SK-N-SH (cell line): ENCODE measurements around the gene LPAR1. TPM values are rescaled to one million over a fixed set of nuclear protein-coding genes. Genes with fewer than 3 reads are reported as not detected.

Source experiments
- CTCF ChIA-PET: fragments of 300-600, 350-600 bp; formaldehyde crosslinking; extraction: SDS; loops from one replicate; lab custom pipeline; 2021; lab: Yijun Ruan, JAX
- POLR2A ChIA-PET: fragments of 350-600 bp; sonication (Branson Sonifier 250); formaldehyde crosslinking; extraction: SDS; loops from one replicate; lab custom pipeline; 2020; ENCODE audit warnings: antibody characterized with exemption, inconsistent platforms; lab: Yijun Ruan, JAX
- DNase-seq: peaks from one replicate; pipeline ENCODE4 v3.0.0; 2012
- H2AFZ ChIP-seq: fragments of 200-600 bp; sonication (generic); 2 replicates; pipeline ENCODE4 v1.8.1; 2016; ENCODE audit warnings: antibody characterized with exemption, mild to moderate bottlenecking, low read depth
- H3F3A ChIP-seq: fragments of 200-600 bp; sonication (generic); replicated peaks from 2 replicates; pipeline ENCODE3; 2016; ENCODE audit warnings: antibody characterized with exemption, mild to moderate bottlenecking; ENCODE audit not compliant: insufficient read depth
- H3K27ac ChIP-seq, 2 experiments: fragments of 200-500 bp in 1 of 2; fragments of 200-600 bp in 1 of 2; sonication (Bioruptor generic) in 1 of 2; sonication (generic), shearing (Covaris generic) in 1 of 2; 2 replicates each; pipeline versions ENCODE4 v1.5.1 to v1.6.1; 2014 to 2016; ENCODE audit warnings: low read depth in 2 of 2, inconsistent platforms in 1 of 2, low read length in 1 of 2, mild to moderate bottlenecking in 1 of 2, mixed read lengths in 1 of 2
- H3K27me3 ChIP-seq: fragments of 200-600 bp; sonication (generic), shearing (Covaris generic); 2 replicates; pipeline ENCODE4 v1.6.1; 2016; ENCODE audit warnings: mixed run types; ENCODE audit not compliant: insufficient read depth
- H3K36me3 ChIP-seq, 2 experiments: fragments of 200-500 bp in 1 of 2; fragments of 200-600 bp in 1 of 2; sonication (Bioruptor generic) in 1 of 2; sonication (generic) in 1 of 2; replicated peaks in 1 of 2; 2 replicates each; pipeline versions ENCODE3 to v1.5.1; 2014 to 2016; ENCODE audit warnings: low read length in 1 of 2, mild to moderate bottlenecking in 1 of 2; ENCODE audit not compliant: insufficient read depth in 2 of 2, control insufficient read depth in 1 of 2
- H3K4me1 ChIP-seq, 2 experiments: fragments of 200-500 bp in 1 of 2; fragments of 200-600 bp in 1 of 2; sonication (Bioruptor generic) in 1 of 2; sonication (generic), shearing (Covaris generic) in 1 of 2; 2 replicates each; pipeline versions ENCODE4 v1.5.1 to v1.6.1; 2014 to 2016; ENCODE audit warnings: low read depth in 1 of 2, low read length in 1 of 2, mixed run types in 1 of 2; ENCODE audit not compliant: insufficient read depth in 2 of 2, control insufficient read depth in 1 of 2
- H3K4me2 ChIP-seq: fragments of 200-600 bp; sonication (generic), shearing (Covaris generic); 2 replicates; pipeline ENCODE4 v1.6.1; 2017; ENCODE audit warnings: mixed run types
- H3K4me3 ChIP-seq, 2 experiments: fragments of 200-500 bp in 1 of 2; fragments of 200-600 bp in 1 of 2; sonication (Bioruptor generic) in 1 of 2; sonication (generic), shearing (Covaris generic) in 1 of 2; 2 replicates each; pipeline versions ENCODE4 v1.5.1 to v1.8.1; 2014 to 2016; ENCODE audit warnings: low read depth in 2 of 2, inconsistent platforms in 1 of 2, low read length in 1 of 2, mild to moderate bottlenecking in 1 of 2, mixed read lengths in 1 of 2, moderate library complexity in 1 of 2
- H3K79me2 ChIP-seq: fragments of 200-600 bp; sonication (generic); 2 replicates; pipeline ENCODE4 v1.8.1; 2017; ENCODE audit warnings: mild to moderate bottlenecking; ENCODE audit not compliant: insufficient read depth
- H3K9ac ChIP-seq: fragments of 200-600 bp; sonication (generic); 2 replicates; pipeline ENCODE4 v1.6.1; 2017; ENCODE audit warnings: mixed run types
- H3K9me2 ChIP-seq: fragments of 200-600 bp; sonication (generic); 2 replicates; pipeline ENCODE4 v1.6.1; 2017; ENCODE audit warnings: mixed run types
- H3K9me3 ChIP-seq: fragments of 200-600 bp; sonication (generic); 2 replicates; pipeline ENCODE4 v1.6.1; 2017; ENCODE audit warnings: mixed run types, mild to moderate bottlenecking, moderate library complexity
- H4K20me1 ChIP-seq: fragments of 200-600 bp; sonication (generic); 2 replicates; pipeline ENCODE4 v1.6.1; 2017; ENCODE audit warnings: mild to moderate bottlenecking, mixed run types; ENCODE audit not compliant: insufficient read depth
- CHD2 ChIP-seq: fragments of 150-350 bp; IDR thresholded peaks from 2 replicates; pipeline ENCODE4 v1.6.1; 2018; ENCODE audit warnings: low read length; ENCODE audit not compliant: partially characterized antibody
- ELF1 ChIP-seq: IDR thresholded peaks from 2 replicates; pipeline ENCODE4 v1.4.0; 2012
- EP300 ChIP-seq, 2 experiments: IDR thresholded peaks; 2 replicates each; pipeline versions ENCODE4 v1.4.0 to v1.6.1; 2012; ENCODE audit warnings: borderline replicate concordance in 1 of 2, low read depth in 1 of 2, low read length in 1 of 2
- GATA2 ChIP-seq: sonication (generic); formaldehyde crosslinking; IDR thresholded peaks from 2 replicates; pipeline ENCODE4 v1.5.0; 2020; ENCODE audit warnings: mild to moderate bottlenecking, missing genetic modification reagents
- JUND ChIP-seq: IDR thresholded peaks from 2 replicates; pipeline ENCODE4 v1.4.0; 2012
- MEF2A ChIP-seq: IDR thresholded peaks from 2 replicates; pipeline ENCODE4 v1.4.0; 2012; ENCODE audit warnings: low read depth, borderline replicate concordance
- NRF1 ChIP-seq: IDR thresholded peaks from 2 replicates; pipeline ENCODE4 v1.6.1; 2012; ENCODE audit warnings: low read depth, mild to moderate bottlenecking, low read length
- POLR2AphosphoS5 ChIP-seq: IDR thresholded peaks from 2 replicates; pipeline ENCODE4 v1.6.1; 2012; ENCODE audit warnings: low read depth, low read length
- RAD21 ChIP-seq: IDR thresholded peaks from 2 replicates; pipeline ENCODE4 v1.6.1; 2012; ENCODE audit warnings: mild to moderate bottlenecking, low read length
- REST ChIP-seq: IDR thresholded peaks from 2 replicates; pipeline ENCODE4 v1.6.1; 2012; ENCODE audit warnings: mild to moderate bottlenecking, low read depth, low read length, moderate library complexity
- RFX5 ChIP-seq: IDR thresholded peaks from 2 replicates; pipeline ENCODE4 v1.6.1; 2012; ENCODE audit warnings: mild to moderate bottlenecking, improper control_type of control experiment, low read length
- SIN3A ChIP-seq: IDR thresholded peaks from 2 replicates; pipeline ENCODE4 v1.6.1; 2012; ENCODE audit warnings: low read depth, mild to moderate bottlenecking, low read length, moderate library complexity, borderline replicate concordance
- TCF12 ChIP-seq: IDR thresholded peaks from 2 replicates; pipeline ENCODE4 v1.4.0; 2012
- USF2 ChIP-seq: fragments of 150-350 bp; IDR thresholded peaks from 2 replicates; pipeline ENCODE4 v1.6.1; 2017; ENCODE audit warnings: antibody characterized with exemption, low read length, low read depth, borderline replicate concordance
- YY1 ChIP-seq: IDR thresholded peaks from 2 replicates; pipeline ENCODE4 v1.4.0; 2012; ENCODE audit warnings: low read depth, mild to moderate bottlenecking
- WGBS: methylation state at CpG from one replicate; pipeline ENCODE4 v1.1.6; 2017; ENCODE audit warnings: low lambda C conversion rate; 5-methylcytosine and 5-hydroxymethylcytosine counted together
- polyA plus RNA-seq, 3 experiments: library from polyadenylated mRNA; depleted of rRNA; stranded (reverse); fragments of >200 nt; gene quantifications; 2 replicates each; pipeline ENCODE4 v1.2.3, GENCODE V29; 2012

LPAR1 gene
- polyA plus RNA-seq, 1 of the 3 experiments (the other 2 are of a cell fraction), result 9.4 TPM

- Histone ChIP-seq H4K20me1 (no peaks in the 10 kb centered on the region), H3K27ac (no peak overlapping the region), H3F3A (no peaks in the 10 kb centered on the region), H3K36me3 (no peaks in the 10 kb centered on the region), H3K4me3 (no peak overlapping the region), H3K9ac (no peak overlapping the region), H3K27me3 (no peaks in the 10 kb centered on the region), H3K79me2 (no peaks in the 10 kb centered on the region), H3K4me1 (peaks cover 0 to 2% of the 10 kb centered on the region in 2 experiments; a peak in 1 of 4 replicates), H2AFZ (no peak overlapping the region), H3K9me3 (no peaks in the 10 kb centered on the region), H3K4me2 (no peak overlapping the region), H3K9me2 (no peaks in the 10 kb centered on the region)
- WGBS, result 82% methylated on average over 3 of the region's 3 CpGs
- CTCF ChIA-PET, result no interaction called here
- POLR2A ChIA-PET, result no interaction called here
- TF ChIP-seq NRF1 (no peak), TCF12 (0 out of 2 replicates have a peak, but pooled peaks have one; percentile 6)
- DNase-seq, result no peak
Observed at GRCh38 chr9:110891760-110892159, 146.5 kb downstream of the LPAR1 start.

- POLR2A ChIA-PET, result no interaction called here
- no peak overlapping the region for H3K9ac ChIP-seq
- H3K36me3 ChIP-seq, result no peaks in the 10 kb centered on the region
- no peaks in the 10 kb centered on the region for H3K27me3 ChIP-seq
- H3K27ac ChIP-seq, result no peak overlapping the region
- no peak overlapping the region for H3K4me3 ChIP-seq
- CTCF ChIA-PET, result no interaction called here
- peaks cover 0 to 6% of the 10 kb centered on the region in 2 experiments; a peak in 1 of 4 replicates for H3K4me1 ChIP-seq
- no peak overlapping the region for H2AFZ ChIP-seq
- H3K4me2 ChIP-seq, result no peak overlapping the region
- DNase-seq, result no peak
- no peaks in the 10 kb centered on the region for H4K20me1 ChIP-seq
- no peaks in the 10 kb centered on the region for H3K79me2 ChIP-seq
- no peaks in the 10 kb centered on the region for H3F3A ChIP-seq
- H3K9me3 ChIP-seq, result no peaks in the 10 kb centered on the region
- H3K9me2 ChIP-seq, result no peaks in the 10 kb centered on the region
- TF ChIP-seq TCF12 (no peak), ELF1 (no peak), POLR2AphosphoS5 (no peak), RFX5 (no peak), EP300 (IDR thresholded peaks at IDR 0.05; ENCODE audit: borderline replicate concordance in 1 of 2, low read depth in 1 of 2, low read length in 1 of 2) (no peak), YY1 (no peak), CHD2 (no peak), REST (no peak), JUND (no peak), RAD21 (no peak), SIN3A (no peak), GATA2 (CRISPR knock-in tag) (no peak), MEF2A (no peak), USF2 (no peak)
Observed at GRCh38 chr9:110890416-110890815, 147.9 kb downstream of the LPAR1 start.
